ENCODE results near the gene ARID3A.

DNA sequence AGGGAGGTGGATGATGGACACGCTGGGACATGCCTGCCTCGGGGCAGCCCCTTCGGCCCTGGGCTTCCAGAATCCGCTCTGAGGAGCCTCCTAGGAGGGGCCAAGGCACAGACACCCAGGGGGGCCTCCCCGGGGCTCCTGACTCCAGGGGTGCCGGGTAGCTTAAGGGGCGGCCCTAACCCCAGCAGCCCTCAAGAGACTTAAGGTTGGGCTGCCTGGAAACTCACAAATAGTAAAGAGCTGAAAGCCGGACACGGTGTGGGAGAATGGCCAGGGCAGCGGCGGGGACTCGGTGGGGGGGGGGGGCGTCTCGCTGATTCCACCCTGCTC, 7.7 kb downstream of the ARID3A start:
- TF ChIP-seq, protein P1, sequence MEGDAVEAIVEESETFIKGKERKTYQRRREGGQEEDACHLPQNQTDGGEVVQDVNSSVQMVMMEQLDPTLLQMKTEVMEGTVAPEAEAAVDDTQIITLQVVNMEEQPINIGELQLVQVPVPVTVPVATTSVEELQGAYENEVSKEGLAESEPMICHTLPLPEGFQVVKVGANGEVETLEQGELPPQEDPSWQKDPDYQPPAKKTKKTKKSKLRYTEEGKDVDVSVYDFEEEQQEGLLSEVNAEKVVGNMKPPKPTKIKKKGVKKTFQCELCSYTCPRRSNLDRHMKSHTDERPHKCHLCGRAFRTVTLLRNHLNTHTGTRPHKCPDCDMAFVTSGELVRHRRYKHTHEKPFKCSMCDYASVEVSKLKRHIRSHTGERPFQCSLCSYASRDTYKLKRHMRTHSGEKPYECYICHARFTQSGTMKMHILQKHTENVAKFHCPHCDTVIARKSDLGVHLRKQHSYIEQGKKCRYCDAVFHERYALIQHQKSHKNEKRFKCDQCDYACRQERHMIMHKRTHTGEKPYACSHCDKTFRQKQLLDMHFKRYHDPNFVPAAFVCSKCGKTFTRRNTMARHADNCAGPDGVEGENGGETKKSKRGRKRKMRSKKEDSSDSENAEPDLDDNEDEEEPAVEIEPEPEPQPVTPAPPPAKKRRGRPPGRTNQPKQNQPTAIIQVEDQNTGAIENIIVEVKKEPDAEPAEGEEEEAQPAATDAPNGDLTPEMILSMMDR (IDR thresholded peaks at IDR 0.05; ENCODE audit: insufficient read depth, low read depth, low read length), result no peak
- TF ChIP-seq EZH2 (IDR thresholded peaks at IDR 0.05; ENCODE audit: insufficient read depth, low read length), result no peak

Measured in astrocyte (in vitro differentiated cells and primary cell).